SK-N-SH (cell line): ENCODE measurements around the gene ARHGAP4. TPM values are rescaled to one million over a fixed set of nuclear protein-coding genes. Genes with fewer than 3 reads are reported as not detected.
A peak's percentile ranks its signal among the peaks of the same experiment; 100 is the strongest.

Source experiments
- CTCF ChIA-PET: fragments of 300-600, 350-600 bp; formaldehyde crosslinking; extraction: SDS; loops from one replicate; lab custom pipeline; 2021; lab: Yijun Ruan, JAX
- POLR2A ChIA-PET: fragments of 350-600 bp; sonication (Branson Sonifier 250); formaldehyde crosslinking; extraction: SDS; loops from one replicate; lab custom pipeline; 2020; ENCODE audit warnings: antibody characterized with exemption, inconsistent platforms; lab: Yijun Ruan, JAX
- DNase-seq: peaks from one replicate; pipeline ENCODE4 v3.0.0; 2012
- H2AFZ ChIP-seq: fragments of 200-600 bp; sonication (generic); 2 replicates; pipeline ENCODE4 v1.8.1; 2016; ENCODE audit warnings: antibody characterized with exemption, mild to moderate bottlenecking, low read depth
- H3F3A ChIP-seq: fragments of 200-600 bp; sonication (generic); replicated peaks from 2 replicates; pipeline ENCODE3; 2016; ENCODE audit warnings: antibody characterized with exemption, mild to moderate bottlenecking; ENCODE audit not compliant: insufficient read depth
- H3K27ac ChIP-seq, 2 experiments: fragments of 200-500 bp in 1 of 2; fragments of 200-600 bp in 1 of 2; sonication (Bioruptor generic) in 1 of 2; sonication (generic), shearing (Covaris generic) in 1 of 2; 2 replicates each; pipeline versions ENCODE4 v1.5.1 to v1.6.1; 2014 to 2016; ENCODE audit warnings: low read depth in 2 of 2, inconsistent platforms in 1 of 2, low read length in 1 of 2, mild to moderate bottlenecking in 1 of 2, mixed read lengths in 1 of 2
- H3K27me3 ChIP-seq: fragments of 200-600 bp; sonication (generic), shearing (Covaris generic); 2 replicates; pipeline ENCODE4 v1.6.1; 2016; ENCODE audit warnings: mixed run types; ENCODE audit not compliant: insufficient read depth
- H3K36me3 ChIP-seq, 2 experiments: fragments of 200-500 bp in 1 of 2; fragments of 200-600 bp in 1 of 2; sonication (Bioruptor generic) in 1 of 2; sonication (generic) in 1 of 2; replicated peaks in 1 of 2; 2 replicates each; pipeline versions ENCODE3 to v1.5.1; 2014 to 2016; ENCODE audit warnings: low read length in 1 of 2, mild to moderate bottlenecking in 1 of 2; ENCODE audit not compliant: insufficient read depth in 2 of 2, control insufficient read depth in 1 of 2
- H3K4me1 ChIP-seq, 2 experiments: fragments of 200-500 bp in 1 of 2; fragments of 200-600 bp in 1 of 2; sonication (Bioruptor generic) in 1 of 2; sonication (generic), shearing (Covaris generic) in 1 of 2; 2 replicates each; pipeline versions ENCODE4 v1.5.1 to v1.6.1; 2014 to 2016; ENCODE audit warnings: low read depth in 1 of 2, low read length in 1 of 2, mixed run types in 1 of 2; ENCODE audit not compliant: insufficient read depth in 2 of 2, control insufficient read depth in 1 of 2
- H3K4me2 ChIP-seq: fragments of 200-600 bp; sonication (generic), shearing (Covaris generic); 2 replicates; pipeline ENCODE4 v1.6.1; 2017; ENCODE audit warnings: mixed run types
- H3K4me3 ChIP-seq, 2 experiments: fragments of 200-500 bp in 1 of 2; fragments of 200-600 bp in 1 of 2; sonication (Bioruptor generic) in 1 of 2; sonication (generic), shearing (Covaris generic) in 1 of 2; 2 replicates each; pipeline versions ENCODE4 v1.5.1 to v1.8.1; 2014 to 2016; ENCODE audit warnings: low read depth in 2 of 2, inconsistent platforms in 1 of 2, low read length in 1 of 2, mild to moderate bottlenecking in 1 of 2, mixed read lengths in 1 of 2, moderate library complexity in 1 of 2
- H3K79me2 ChIP-seq: fragments of 200-600 bp; sonication (generic); 2 replicates; pipeline ENCODE4 v1.8.1; 2017; ENCODE audit warnings: mild to moderate bottlenecking; ENCODE audit not compliant: insufficient read depth
- H3K9ac ChIP-seq: fragments of 200-600 bp; sonication (generic); 2 replicates; pipeline ENCODE4 v1.6.1; 2017; ENCODE audit warnings: mixed run types
- H3K9me2 ChIP-seq: fragments of 200-600 bp; sonication (generic); 2 replicates; pipeline ENCODE4 v1.6.1; 2017; ENCODE audit warnings: mixed run types
- H3K9me3 ChIP-seq: fragments of 200-600 bp; sonication (generic); 2 replicates; pipeline ENCODE4 v1.6.1; 2017; ENCODE audit warnings: mixed run types, mild to moderate bottlenecking, moderate library complexity
- H4K20me1 ChIP-seq: fragments of 200-600 bp; sonication (generic); 2 replicates; pipeline ENCODE4 v1.6.1; 2017; ENCODE audit warnings: mild to moderate bottlenecking, mixed run types; ENCODE audit not compliant: insufficient read depth
- FOXJ3 ChIP-seq: sonication (generic); formaldehyde crosslinking; IDR thresholded peaks from 2 replicates; pipeline ENCODE4 v1.5.1; 2020; ENCODE audit warnings: mild to moderate bottlenecking, missing genetic modification reagents
- FOXM1 ChIP-seq: IDR thresholded peaks from 2 replicates; pipeline ENCODE4 v1.4.0; 2012; ENCODE audit warnings: low read depth, mild to moderate bottlenecking
- GABPA ChIP-seq: IDR thresholded peaks from 2 replicates; pipeline ENCODE4 v1.4.0; 2012; ENCODE audit warnings: low read depth, mild to moderate bottlenecking
- GATA2 ChIP-seq: sonication (generic); formaldehyde crosslinking; IDR thresholded peaks from 2 replicates; pipeline ENCODE4 v1.5.0; 2020; ENCODE audit warnings: mild to moderate bottlenecking, missing genetic modification reagents
- JUND ChIP-seq: IDR thresholded peaks from 2 replicates; pipeline ENCODE4 v1.4.0; 2012
- MAX ChIP-seq: IDR thresholded peaks from 2 replicates; pipeline ENCODE4 v1.4.0; 2012; ENCODE audit warnings: low read depth
- MXI1 ChIP-seq: IDR thresholded peaks from 2 replicates; pipeline ENCODE4 v1.6.1; 2012; ENCODE audit warnings: mild to moderate bottlenecking, low read depth, low read length, improper control_type of control experiment
- RCOR1 ChIP-seq: fragments of 150-350 bp; IDR thresholded peaks from 2 replicates; pipeline ENCODE4 v1.6.1; 2017; ENCODE audit warnings: antibody characterized with exemption, low read length
- RFX5 ChIP-seq: IDR thresholded peaks from 2 replicates; pipeline ENCODE4 v1.6.1; 2012; ENCODE audit warnings: mild to moderate bottlenecking, improper control_type of control experiment, low read length
- SIN3A ChIP-seq: IDR thresholded peaks from 2 replicates; pipeline ENCODE4 v1.6.1; 2012; ENCODE audit warnings: low read depth, mild to moderate bottlenecking, low read length, moderate library complexity, borderline replicate concordance
- SMC3 ChIP-seq: IDR thresholded peaks from 2 replicates; pipeline ENCODE4 v1.6.1; 2012; ENCODE audit warnings: low read depth, low read length, improper control_type of control experiment
- TEAD4 ChIP-seq: IDR thresholded peaks from 2 replicates; pipeline ENCODE4 v1.4.0; 2012; ENCODE audit warnings: mild to moderate bottlenecking, borderline replicate concordance; ENCODE audit not compliant: insufficient read depth
- WGBS: methylation state at CpG from one replicate; pipeline ENCODE4 v1.1.6; 2017; ENCODE audit warnings: low lambda C conversion rate; 5-methylcytosine and 5-hydroxymethylcytosine counted together
- polyA plus RNA-seq, 3 experiments: library from polyadenylated mRNA; depleted of rRNA; stranded (reverse); fragments of >200 nt; gene quantifications; 2 replicates each; pipeline ENCODE4 v1.2.3, GENCODE V29; 2012
- TF ChIP-seq, protein P1 (sequence below): IDR thresholded peaks from 2 replicates; pipeline ENCODE4; 2012
- TF ChIP-seq, protein P2 (sequence below): fragments of 200-600 bp; sonication (generic); IDR thresholded peaks from 2 replicates; pipeline ENCODE4 v1.6.1; 2017; ENCODE audit warnings: antibody characterized with exemption, mild to moderate bottlenecking, moderate library complexity
- TF ChIP-seq, protein P3 (sequence below): IDR thresholded peaks from 2 replicates; pipeline ENCODE4 v1.4.0; 2012; ENCODE audit warnings: low read depth, borderline replicate concordance
- TF ChIP-seq, protein P4 (sequence below): fragments of 150-350 bp; IDR thresholded peaks from 2 replicates; pipeline ENCODE4 v1.6.1; 2017; ENCODE audit warnings: antibody characterized with exemption, low read length, low read depth, borderline replicate concordance

Gene ARHGAP4
- polyA plus RNA-seq, 1 of the 3 experiments (the other 2 are of a cell fraction), result 1.6 TPM

DNA sequence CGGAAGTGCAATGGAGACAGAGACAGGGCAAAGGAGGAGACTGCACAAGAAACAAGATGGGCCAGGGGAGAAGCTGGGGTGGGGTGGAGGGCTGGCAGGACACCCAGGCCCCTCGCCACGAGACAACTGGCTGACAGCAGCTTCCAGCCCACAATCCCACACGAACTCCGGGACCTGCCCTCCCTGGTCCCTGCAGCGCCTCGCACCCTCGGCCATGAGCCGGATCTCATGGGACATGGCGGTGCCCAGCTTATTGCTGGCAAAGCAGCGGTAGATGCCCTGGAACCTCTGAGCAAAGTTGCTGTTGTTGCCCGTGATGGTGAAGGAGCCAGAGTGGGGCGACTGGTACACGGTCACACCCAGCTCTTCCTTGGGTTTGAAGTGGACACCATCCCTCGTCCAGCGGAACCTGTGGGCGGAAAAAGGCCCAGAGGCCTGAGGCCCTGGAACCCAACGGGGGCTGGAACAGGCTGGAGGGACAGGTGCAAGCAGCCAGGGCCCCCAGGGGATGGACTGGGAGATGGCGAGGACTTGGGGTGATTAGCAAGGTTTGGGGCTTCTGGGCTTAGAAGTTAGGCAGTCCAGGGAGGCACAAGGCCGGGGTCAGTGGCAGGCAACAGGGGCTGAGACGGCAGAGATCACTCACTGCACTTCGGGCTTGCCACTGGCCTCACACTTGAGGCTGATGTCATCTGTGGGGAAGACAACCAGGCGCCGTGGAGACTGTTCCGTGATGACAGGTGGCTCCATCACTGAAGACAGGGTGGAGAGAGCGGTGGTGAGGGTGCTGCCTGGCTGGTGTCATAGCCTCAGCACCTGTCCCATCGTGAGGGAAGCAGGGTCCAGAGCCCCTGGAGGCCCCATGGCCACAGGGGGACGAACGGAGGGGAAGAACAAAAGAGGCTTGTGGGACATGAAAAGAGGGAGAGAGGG, 53.9 kb downstream of the ARHGAP4 start:
- TF ChIP-seq MAX, result no peak
- TF ChIP-seq JUND, result no peak
- no peak for TF ChIP-seq SMC3
- TF ChIP-seq FOXJ3 (CRISPR knock-in tag), result no peak
- TF ChIP-seq GABPA, result no peak
- no peak for TF ChIP-seq RCOR1
- no peak for TF ChIP-seq RFX5
- TF ChIP-seq, protein P1, sequence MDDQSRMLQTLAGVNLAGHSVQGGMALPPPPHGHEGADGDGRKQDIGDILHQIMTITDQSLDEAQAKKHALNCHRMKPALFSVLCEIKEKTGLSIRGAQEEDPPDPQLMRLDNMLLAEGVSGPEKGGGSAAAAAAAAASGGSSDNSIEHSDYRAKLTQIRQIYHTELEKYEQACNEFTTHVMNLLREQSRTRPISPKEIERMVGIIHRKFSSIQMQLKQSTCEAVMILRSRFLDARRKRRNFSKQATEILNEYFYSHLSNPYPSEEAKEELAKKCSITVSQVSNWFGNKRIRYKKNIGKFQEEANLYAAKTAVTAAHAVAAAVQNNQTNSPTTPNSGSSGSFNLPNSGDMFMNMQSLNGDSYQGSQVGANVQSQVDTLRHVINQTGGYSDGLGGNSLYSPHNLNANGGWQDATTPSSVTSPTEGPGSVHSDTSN, result no peak
- no peak for TF ChIP-seq GATA2 (CRISPR knock-in tag)
- TF ChIP-seq, all 33 proteins: peak for 0
- no peak overlapping the region for H2AFZ ChIP-seq

DNA sequence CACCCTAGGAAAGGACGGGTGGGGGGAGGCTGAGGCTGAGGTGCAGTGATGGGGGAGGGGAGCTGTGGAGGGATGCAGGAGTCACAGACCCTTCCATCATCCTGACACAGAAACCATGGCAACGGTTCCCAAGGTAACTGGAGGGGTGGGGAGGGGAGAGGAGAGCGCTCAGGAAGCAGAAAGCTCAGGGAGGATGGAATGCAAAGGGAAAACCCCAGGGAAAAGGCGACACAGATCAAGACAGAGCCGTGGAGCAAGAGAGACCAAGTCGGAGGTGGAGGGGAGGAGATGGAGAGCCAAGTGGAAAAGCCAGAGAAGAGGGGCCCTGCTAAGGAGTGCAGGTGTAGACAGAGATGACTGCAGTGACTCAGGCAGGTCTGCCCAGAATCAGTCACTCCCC, 54.6 kb downstream of the ARHGAP4 start:
- H3K79me2 ChIP-seq, result no peaks in the 10 kb centered on the region
- 38% methylated on average over 6 of the region's 6 CpGs for WGBS
- no peak overlapping the region for H3K4me3 ChIP-seq
- H4K20me1 ChIP-seq, result peaks cover 7% of the 10 kb centered on the region; the same call in 1 of the 2 replicates
- H3K27me3 ChIP-seq, result no peaks in the 10 kb centered on the region
- H3F3A ChIP-seq, result no peaks in the 10 kb centered on the region
- H3K9ac ChIP-seq, result no peak overlapping the region
- no peaks in the 10 kb centered on the region for H3K9me3 ChIP-seq
- H3K36me3 ChIP-seq, result no peaks in the 10 kb centered on the region
- ChIA-PET CTCF (interaction anchor here (0.8 to 1.9 kb wide), 5 partner anchors 19 to 82 kb away, joined by 3 to 6 read pairs (median 5); no protein-coding TSS in a partner anchor), POLR2A (no interaction called here)
- peak; percentile 65 for DNase-seq
- H3K9me2 ChIP-seq, result no peaks in the 10 kb centered on the region
- no peak overlapping the region for H3K27ac ChIP-seq
- no peak overlapping the region for H2AFZ ChIP-seq
- peaks cover 0 to 38% of the 10 kb centered on the region in 2 experiments; a peak in 1 of 4 replicates for H3K4me1 ChIP-seq
- H3K4me2 ChIP-seq, result no peak overlapping the region
- TF ChIP-seq, protein P2, sequence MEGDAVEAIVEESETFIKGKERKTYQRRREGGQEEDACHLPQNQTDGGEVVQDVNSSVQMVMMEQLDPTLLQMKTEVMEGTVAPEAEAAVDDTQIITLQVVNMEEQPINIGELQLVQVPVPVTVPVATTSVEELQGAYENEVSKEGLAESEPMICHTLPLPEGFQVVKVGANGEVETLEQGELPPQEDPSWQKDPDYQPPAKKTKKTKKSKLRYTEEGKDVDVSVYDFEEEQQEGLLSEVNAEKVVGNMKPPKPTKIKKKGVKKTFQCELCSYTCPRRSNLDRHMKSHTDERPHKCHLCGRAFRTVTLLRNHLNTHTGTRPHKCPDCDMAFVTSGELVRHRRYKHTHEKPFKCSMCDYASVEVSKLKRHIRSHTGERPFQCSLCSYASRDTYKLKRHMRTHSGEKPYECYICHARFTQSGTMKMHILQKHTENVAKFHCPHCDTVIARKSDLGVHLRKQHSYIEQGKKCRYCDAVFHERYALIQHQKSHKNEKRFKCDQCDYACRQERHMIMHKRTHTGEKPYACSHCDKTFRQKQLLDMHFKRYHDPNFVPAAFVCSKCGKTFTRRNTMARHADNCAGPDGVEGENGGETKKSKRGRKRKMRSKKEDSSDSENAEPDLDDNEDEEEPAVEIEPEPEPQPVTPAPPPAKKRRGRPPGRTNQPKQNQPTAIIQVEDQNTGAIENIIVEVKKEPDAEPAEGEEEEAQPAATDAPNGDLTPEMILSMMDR, result no peak
- TF ChIP-seq MAX, result no peak
- TF ChIP-seq, protein P3, sequence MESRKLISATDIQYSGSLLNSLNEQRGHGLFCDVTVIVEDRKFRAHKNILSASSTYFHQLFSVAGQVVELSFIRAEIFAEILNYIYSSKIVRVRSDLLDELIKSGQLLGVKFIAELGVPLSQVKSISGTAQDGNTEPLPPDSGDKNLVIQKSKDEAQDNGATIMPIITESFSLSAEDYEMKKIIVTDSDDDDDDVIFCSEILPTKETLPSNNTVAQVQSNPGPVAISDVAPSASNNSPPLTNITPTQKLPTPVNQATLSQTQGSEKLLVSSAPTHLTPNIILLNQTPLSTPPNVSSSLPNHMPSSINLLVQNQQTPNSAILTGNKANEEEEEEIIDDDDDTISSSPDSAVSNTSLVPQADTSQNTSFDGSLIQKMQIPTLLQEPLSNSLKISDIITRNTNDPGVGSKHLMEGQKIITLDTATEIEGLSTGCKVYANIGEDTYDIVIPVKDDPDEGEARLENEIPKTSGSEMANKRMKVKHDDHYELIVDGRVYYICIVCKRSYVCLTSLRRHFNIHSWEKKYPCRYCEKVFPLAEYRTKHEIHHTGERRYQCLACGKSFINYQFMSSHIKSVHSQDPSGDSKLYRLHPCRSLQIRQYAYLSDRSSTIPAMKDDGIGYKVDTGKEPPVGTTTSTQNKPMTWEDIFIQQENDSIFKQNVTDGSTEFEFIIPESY, result no peak
- TF ChIP-seq, protein P4, sequence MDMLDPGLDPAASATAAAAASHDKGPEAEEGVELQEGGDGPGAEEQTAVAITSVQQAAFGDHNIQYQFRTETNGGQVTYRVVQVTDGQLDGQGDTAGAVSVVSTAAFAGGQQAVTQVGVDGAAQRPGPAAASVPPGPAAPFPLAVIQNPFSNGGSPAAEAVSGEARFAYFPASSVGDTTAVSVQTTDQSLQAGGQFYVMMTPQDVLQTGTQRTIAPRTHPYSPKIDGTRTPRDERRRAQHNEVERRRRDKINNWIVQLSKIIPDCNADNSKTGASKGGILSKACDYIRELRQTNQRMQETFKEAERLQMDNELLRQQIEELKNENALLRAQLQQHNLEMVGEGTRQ, result no peak
- no peak for TF ChIP-seq RFX5
- no peak for TF ChIP-seq GABPA
- no peak for TF ChIP-seq TEAD4
- TF ChIP-seq FOXM1, result no peak
- TF ChIP-seq SMC3, result no peak
- TF ChIP-seq, protein P1, result no peak
- TF ChIP-seq MXI1, result no peak
- TF ChIP-seq SIN3A, result no peak

More for the DNA sequence above, 53.9 kb downstream of the ARHGAP4 start:
- H3K9me2 ChIP-seq, result no peaks in the 10 kb centered on the region
- POLR2A ChIA-PET, result interaction anchor here (1.1 kb wide), 1 partner anchor 78 kb away, joined by 3 read pairs; the partner anchor contains the start of genes IDH3G and SSR4
- 52% methylated on average over 18 of the region's 29 CpGs for WGBS
- CTCF ChIA-PET, result interaction anchor here (0.8 to 1.9 kb wide), 6 partner anchors 20 to 108 kb away, joined by 3 to 6 read pairs (median 5); partner anchors contain the start of gene PLXNB3
- H3K27me3 ChIP-seq, result no peaks in the 10 kb centered on the region
- no peaks in the 10 kb centered on the region for H3K9me3 ChIP-seq
- H3K4me1 ChIP-seq, result peaks cover 0 to 38% of the 10 kb centered on the region in 2 experiments; a peak in 1 of 4 replicates
- no peaks in the 10 kb centered on the region for H3K36me3 ChIP-seq
- H3K4me2 ChIP-seq, result no peak overlapping the region
- DNase-seq, result peak; percentile 23
- H3K79me2 ChIP-seq, result no peaks in the 10 kb centered on the region
- no peak overlapping the region for H3K9ac ChIP-seq
- peak overlapping the region in 1 of 2 experiments; percentile 66; a peak in 2 of 4 replicates for H3K27ac ChIP-seq
- no peaks in the 10 kb centered on the region for H3F3A ChIP-seq
- H3K4me3 ChIP-seq, result no peak overlapping the region
- peaks cover 7% of the 10 kb centered on the region; the same call in 1 of the 2 replicates for H4K20me1 ChIP-seq
